NCI-H2196 (cell line): ENCODE results near the gene VSIG1.

Experiments used
- DNase-seq: peaks from one replicate; lab custom pipeline; 2025; ENCODE audit not compliant: unreplicated experiment; lab: John Stamatoyannopoulos, UW

Gene VSIG1

DNA sequence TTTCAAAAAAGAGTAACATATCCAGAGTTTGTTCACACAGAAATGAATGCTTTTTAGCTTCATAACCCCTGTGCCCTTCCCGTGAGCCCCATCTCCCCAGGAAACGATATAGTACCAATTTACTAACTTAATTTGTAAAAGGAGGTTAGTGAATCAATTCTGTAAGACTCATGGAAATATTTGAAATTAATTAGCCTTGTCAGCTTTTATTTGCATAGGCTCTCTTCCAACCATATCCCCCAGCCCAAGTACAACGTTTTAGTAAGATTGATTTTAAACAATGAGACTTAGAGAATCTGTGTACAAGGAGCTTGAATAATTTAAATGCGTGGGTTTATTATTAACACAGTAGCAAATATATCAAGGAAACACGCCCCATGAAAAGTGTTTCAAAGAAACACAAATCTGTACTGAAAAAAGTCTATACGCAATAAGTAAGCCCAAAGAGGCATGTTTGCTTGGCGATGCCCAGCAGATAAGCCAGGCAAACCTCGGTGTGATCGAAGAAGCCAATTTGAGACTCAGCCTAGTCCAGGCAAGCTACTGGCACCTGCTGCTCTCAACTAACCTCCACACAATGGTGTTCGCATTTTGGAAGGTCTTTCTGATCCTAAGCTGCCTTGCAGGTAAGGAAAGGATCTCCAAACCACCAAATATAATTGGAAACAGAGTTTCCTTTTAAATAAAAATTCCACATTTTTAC lies at the start of gene VSIG1:
Gene VSIG1 (plus strand): TSS at position 512 of the 703 bp plus-strand sequence. CDS start 66 bp downstream, at position 578.
- DNase-seq = no peak

DNA sequence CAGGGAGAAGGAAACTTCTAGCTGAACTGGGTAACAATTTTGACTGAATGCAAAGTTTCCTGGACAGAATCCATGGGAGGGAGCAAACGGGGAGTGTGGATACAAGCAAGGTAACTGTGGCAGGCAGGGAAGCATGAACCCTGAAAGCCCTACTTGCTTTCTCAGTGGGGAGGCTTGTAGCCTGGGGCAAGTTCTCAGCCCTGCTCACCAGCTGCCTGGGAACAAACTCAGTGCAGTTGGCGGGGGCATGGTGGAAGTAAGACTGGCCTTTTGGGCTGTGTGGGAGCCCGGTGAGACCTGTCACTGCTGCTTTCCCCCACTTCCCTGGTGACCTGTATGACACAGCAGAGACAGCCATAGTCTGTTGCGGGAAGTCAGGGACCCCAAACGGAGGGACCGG lies 48.7 kb upstream of the VSIG1 start:
- no peak for DNase-seq

DNA sequence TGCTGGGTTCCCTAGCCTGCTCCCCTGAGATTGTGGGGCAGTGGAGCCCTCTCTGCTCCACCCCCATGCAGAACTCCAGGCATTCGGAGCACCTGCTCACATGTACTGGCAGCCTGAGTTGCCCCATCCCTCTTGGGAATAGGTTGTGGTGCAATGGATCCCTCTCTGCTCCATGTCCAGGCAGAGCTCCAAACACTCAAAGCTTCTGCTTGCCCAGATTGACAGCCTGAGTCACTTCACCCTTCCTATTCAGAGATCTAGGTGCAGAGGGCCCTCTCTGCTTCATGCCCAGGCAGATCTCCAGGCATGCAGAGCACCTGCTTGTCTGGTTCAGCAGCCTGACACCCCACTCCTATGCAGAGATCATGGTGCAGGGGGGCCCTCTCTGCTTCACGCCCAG lies 44.1 kb upstream of the VSIG1 start:
- DNase-seq = peak; percentile 26

DNA sequence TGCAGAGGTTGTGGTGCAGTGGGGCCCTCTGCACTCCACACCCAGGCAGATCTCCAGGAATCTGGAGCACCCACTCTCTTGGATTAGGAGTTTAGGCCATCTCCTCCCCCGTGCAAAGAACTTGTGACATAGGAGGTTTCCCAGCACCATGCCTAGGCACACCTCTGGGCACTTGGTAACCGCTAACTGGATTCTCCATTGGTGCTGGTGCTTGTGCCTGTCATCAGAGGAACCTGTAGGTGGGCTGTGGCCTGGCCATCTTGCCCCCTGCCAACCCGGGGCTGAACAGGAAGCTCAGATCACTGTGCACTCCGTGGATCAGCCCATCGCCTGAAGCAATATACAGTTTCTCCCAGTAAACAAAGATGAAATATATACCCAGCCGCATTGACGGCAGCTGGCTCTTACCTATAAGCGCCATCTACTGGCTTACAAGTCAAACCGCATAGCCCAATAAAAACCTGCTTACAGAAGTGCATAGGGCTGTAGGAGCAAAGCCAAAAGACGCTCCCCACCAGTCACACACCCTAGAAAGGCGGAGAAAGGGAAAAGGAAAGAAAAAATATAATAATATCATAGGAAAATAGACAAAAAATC lies 43.5 kb upstream of the VSIG1 start:
- peak; percentile 53 for DNase-seq

DNA sequence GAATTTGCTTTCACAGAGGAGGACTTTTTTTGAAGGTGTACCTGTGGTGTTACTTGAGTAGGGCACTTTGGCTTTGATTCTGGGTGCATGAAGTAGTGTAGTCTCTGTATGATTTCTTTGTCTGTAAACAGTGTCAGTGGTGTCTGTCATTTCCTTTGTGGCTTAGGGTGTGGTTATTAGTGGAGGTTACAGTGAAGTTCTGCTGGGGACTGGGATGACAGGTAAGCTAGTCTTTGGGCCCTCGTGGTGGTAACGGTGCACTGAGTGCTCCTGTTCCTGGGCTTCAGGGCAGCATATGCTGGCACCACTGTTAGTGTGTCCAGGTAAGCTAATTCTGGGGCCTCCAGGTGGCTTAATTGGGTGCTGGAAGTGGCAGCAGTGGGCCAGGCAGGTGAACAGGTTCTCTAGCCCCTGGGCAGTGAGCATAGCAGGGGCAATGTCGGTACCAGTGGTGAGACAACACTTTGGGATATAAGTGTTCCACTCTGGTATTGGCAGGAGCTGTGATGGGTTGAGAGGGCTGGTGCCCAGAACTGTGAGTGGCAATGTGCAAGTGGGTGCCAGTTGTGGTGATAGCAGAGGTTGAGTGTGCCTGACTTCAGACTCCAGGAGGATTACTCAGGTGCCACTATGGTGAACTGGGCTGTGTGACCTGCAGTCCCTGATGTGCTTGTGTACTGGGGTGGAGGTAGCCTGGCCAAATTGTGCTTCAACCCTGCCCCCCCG lies 26.0 kb upstream of the VSIG1 start:
- no peak for DNase-seq

DNA sequence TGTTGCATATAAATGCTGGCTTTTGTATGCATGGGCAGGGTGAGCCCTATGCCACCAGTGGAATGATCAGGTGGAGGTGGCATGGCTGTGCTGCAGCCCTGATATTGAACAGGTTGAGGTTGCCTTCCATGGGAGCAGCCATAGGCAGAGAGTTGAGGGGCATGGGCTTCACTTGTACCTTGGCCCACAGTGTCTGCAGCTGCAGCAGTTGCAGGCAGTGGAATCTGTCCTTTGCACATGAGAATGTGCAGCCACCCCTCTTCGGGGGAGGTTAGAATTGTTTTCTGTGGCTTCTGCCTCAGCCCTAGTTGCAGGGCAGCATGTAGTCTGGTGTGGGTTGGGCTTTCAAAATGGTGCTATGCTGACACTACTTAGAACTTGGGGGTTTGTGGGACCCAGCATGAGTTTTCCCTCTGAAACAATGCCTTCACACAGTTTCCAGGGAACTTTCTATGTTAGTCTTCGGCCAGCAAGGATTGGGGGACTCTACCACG lies 25.4 kb upstream of the VSIG1 start:
- DNase-seq = no peak

DNA sequence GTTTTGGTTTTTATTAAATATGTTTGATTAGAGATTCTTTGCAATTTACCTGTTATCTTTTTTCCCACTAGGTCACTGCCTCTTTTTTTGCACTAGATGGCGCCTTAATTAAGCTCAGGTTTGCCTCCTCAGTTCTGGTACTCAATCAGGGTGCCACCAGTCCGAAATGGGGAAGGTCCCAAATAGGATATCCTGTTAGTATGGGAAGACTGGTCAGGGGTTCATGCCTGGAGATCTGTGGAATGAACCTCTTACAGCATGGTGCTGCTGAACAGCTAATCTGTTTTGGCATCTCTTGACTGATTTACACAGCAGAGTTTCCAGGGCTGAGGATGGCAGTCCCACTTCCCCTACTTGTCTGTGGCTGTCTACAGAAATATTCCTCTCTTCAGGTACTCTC lies 24.2 kb upstream of the VSIG1 start:
- DNase-seq = no peak

DNA sequence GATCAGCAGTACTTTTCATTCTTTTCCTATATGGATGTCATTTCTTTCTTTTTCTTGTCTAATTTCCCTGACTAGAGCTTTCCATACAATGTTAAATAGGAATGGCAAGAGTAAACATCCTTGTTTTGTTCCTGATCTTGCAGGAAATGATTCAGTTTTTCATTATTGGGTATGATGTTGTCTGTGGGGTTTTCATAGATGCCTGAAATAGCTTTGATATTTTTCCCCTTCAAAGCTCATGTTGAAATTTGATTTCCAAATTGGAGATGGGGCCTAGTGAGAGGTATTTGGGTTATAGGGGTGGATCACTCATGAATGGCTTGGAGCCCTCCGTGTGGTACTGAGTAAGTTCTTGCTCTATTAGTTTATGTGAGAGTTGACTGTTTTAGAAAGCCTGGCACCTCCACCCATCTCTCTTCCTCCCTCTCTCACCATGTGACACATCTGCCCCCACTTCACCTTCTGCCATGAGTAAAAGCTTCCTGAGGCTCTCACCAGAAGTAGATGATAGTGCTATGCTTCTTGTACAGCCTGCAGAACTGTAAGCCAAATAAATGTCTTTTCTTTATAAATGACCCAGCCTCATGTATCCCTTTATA lies 22.3 kb upstream of the VSIG1 start:
- no peak for DNase-seq

DNA sequence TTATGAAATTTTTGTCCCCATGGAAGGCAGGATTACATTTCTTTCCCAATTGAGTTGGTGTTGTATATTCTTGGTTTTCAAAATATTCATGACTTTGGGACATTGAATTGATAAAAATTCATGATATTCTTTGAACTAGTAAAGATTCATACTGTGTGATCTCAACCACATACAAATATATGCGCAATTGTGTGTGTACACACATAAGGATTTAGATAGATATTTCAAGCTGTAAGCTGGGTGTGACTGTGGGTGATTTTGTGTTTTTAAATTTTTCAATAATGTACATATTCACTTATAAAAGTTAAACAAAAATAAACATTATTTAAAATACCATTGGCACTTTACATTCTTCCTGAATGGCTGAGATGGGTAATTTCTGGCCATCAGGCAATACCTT lies 19.5 kb upstream of the VSIG1 start:
- no peak for DNase-seq

DNA sequence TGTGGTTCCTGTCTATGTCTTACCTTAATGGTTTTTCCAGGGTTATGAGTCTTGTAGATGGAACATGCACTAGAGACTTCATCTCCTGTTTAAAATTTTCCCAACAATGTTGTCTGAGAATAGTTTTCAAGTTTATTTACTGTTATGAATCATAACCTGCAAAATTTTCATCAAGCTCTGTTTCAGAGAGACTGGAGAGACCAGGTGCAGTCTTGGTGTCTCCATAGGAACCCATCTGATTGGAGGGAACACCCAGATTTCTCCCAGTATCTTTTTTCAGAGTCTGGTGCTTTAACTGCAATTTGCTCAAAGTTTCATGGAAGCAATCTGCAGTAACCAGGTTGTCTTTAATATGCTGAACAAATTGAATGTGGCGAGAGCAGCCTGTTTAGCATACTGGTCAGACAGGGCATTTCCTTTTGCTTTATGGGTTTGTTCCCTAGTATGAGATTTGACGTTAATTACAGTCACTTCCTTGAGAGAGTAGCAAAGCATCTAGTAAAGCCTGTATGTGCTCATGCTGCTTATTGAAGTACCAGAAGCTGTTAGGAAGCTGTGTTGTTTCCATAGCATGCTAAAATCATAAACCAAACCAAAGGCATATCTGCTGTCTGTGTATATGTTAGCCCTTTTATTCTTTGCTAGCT lies 18.8 kb upstream of the VSIG1 start:
- no peak for DNase-seq

DNA sequence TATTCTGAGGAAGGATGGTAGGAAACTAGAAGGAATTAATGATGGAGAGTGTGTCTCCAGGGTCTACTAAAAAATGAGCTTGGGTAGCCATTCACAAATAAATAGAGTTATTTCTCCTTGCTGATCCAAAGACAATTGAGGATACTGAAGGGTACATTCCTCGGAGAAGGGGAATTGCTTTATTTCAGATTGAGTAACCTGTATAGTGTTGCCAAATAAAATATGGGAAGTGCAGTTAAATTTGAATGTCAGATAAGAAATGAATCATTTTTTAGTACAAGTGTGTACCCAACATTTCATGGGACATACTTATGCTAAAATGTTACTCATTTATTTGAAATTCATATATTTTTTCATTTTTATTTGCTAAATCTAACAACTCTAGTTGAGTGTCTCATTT lies 16.0 kb upstream of the VSIG1 start:
- DNase-seq = no peak

DNA sequence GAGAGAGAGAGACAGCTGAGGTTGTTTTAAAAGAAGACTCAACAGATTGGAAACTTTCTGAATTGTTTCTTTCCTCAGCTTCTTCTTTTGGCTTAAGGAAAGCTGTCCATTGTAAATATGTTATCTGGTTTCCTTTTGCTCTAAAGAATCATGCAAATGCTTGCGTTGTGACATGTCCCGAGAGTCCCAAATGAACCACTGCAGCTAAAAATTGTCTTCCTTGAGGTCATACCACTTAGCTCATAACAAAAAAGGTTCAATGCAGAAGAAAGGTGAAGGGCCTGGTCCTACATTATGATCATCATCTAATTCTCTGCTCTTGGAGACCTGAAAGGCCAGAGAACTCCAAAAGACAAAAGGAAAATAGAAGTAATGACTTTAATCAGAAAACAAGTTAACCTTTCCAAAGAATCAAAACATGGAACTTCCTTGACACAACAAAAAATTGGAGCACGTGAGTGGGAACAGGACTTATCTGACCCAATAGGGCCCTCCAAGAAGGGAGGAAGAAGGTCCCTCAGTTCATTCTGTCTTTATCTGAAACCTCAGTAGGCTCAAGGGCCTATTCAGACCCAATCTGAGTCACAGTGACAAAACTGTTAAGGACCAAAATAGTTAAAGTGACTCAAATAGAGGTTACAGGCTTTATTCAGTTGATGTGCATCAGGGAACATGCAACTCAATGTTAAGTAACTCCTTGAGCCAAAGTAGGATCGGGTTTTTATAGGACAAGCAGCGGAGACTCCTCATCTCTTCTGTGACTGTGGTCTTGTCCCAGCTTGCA lies 14.7 kb upstream of the VSIG1 start:
- no peak for DNase-seq

DNA sequence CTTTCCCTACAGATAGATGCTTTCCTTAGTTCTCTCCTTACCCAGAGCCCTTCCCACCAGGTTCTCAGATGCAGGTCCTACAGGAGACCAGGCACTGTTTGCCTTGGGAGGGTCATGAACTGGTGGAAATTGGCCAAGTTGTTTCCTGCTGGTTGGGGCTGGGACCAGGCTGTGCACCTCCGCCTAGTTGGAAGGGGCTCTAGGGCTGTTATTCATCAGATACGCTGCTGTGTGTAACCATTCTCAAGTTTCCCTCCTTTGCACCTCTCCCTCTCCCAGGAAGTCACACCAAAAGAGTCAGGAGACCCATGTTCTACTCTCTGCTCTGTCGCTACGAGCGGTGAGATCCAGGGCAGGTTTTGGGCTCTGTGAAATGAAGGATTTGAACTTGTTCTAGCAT lies 11.9 kb upstream of the VSIG1 start:
- DNase-seq = no peak

DNA sequence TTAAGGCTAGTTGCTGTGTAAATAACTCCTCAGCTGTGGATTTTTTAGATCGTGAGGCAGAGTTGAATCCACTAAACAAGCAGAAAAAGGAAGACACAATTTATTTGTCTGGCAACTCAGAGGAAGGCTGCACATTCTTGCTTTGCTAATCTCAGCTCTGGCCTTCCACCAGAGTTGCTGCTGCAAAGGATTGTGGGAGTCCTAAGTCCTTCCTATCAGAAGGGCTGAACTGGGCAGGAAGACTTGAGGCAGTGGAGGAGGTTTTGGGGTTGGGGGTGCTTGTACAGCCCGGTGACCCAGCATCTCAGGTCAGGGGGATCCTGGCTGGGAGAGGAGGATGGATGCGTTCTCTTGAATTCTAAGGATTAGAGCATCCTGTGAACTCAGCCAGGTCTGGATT lies 11.0 kb upstream of the VSIG1 start:
- no peak for DNase-seq

DNA sequence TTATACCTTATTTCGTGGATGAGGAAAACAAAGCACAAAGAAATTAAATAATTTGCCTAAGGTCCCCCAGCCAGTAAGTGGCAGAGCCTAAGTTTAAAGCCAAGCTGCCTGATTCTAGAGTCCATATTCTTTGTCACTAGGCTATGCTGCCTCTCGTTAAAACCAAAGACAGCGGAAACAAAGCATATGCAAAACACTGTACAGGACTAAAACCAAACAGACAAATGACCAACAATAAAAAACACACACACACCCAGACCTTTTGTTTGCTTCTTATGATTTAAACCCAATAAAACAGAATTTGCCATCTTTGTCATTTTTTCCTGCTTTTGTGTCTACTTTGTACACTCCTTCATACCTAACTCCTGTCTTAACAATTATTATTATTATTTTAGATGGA lies 10.1 kb upstream of the VSIG1 start:
- DNase-seq = no peak

DNA sequence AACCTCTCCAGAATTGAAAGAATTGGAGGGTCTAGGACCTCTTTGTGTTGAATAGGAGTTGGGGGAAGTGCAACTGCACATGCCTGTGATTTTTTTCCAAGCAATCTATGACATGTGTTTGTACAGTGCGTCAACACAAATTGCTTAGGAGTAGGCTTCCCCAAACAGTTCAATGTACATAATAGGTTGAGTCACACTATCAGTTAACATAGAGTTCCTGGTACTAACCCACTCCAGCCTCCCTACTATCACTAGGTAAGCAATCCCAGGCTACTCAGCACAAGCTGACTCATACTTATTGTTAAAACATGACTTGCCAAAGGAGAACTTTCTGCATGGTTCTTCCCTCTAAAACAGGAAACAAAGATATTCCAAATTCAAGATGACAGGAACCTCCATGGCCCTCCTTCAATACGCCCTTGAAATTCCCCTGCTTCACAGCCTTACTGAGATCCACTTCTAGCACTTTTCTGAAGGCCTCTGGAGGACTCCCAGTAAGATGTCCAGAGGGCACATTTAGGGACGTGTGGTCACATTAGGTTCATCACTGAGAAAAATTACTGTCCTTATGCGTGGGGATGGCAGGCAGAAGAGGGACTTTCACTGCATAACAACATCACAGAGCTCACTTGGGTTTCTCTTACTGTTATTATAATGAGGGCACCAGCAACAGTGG lies 8.4 kb upstream of the VSIG1 start:
- peak; percentile 23 for DNase-seq

DNA sequence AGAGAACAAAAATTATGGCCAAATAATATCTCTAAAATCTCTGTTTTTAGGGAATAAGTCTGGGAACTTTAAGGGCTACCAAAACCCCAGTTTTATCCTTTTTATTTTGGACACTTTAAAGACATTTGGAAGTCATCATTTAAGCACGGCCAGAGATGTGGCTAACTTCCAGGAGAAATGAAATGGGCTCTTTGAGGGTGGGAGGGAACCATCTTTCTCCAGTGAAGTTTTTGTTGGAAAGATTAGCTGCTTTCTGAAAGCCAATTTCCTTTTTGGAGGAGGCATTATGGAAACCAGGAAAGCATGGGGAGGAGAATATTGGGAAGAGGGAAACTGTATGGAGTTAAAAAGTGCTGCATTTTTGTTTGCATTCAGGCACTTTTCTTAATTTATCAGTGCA lies 4.8 kb downstream of the VSIG1 start:
- DNase-seq = no peak

DNA sequence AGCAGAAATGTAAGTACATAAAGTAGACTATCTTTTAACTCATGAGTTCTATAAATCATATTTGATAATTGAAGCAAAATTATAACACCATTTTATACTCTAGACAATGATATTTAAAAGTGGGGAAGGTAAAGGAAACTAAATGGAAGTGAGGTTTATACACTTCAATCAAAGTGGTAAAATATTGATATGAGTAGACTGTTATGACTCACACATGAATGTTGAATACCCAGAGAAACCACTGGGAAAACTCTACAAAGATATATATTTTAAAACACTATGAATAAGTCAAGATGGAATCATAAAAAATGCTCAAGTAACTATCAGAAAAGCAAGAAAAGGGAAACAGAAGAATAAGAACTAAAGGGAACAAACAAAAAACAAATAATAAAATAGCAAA lies 8.4 kb downstream of the VSIG1 start:
- no peak for DNase-seq

DNA sequence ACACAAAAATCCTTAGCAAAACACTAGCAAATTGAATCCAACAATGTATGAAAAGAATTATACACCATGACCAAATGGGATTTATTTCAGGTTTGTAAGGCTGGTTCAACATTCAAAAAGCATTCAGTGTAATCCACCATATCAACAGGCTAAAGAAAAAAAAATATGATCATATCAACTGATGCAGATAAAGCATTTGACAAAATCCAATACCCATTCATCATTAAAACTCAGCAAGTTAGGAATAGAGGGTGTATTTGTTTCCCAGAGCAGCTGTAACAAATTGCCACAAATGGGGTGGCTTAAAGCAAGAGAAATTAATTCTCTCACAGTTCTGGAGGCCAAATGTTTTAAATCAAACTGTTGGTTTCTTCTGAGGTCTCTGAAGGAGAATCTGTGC lies 10.7 kb downstream of the VSIG1 start:
- DNase-seq = no peak

DNA sequence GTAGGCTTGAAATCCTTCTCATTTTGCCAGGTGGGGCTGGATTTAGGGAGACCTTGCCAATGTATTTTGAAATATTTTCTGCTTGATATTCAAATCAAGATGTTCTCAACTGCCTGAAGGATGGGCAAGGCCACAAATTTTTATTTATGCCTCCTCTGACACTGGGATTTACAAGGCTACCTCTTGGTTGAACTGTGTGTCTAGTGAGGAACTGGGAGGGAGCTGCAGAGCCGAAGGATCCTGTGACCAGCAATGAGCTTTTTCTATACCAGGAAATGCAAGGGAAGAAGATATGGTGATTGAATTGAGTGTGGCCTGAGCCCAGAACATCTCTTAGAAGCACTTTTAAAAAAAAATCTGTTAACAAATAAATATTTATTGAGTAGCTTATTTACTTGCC lies 14.9 kb downstream of the VSIG1 start:
- DNase-seq = no peak
